Measurements from ENCODE around the gene SMIM38. TPM values are rescaled to one million over a fixed set of nuclear protein-coding genes. Genes with fewer than 3 reads are reported as not detected.

Gene SMIM38
- total RNA-seq, 1 donor: under 0.01 TPM

- H3K27me3 ChIP-seq (ENCODE audit: insufficient read depth, low read length): peaks cover 8% of the 10 kb centered on the region
- no peaks in the 10 kb centered on the region for H3K9me3 ChIP-seq (ENCODE audit: low read depth, low read length)
- no peaks in the 10 kb centered on the region for H4K20me1 ChIP-seq (ENCODE audit: insufficient read depth, low read length)
- H3K4me2 ChIP-seq (ENCODE audit: insufficient read depth, low read length): no peak overlapping the region
- H3K36me3 ChIP-seq (ENCODE audit: insufficient read depth, low read length): no peaks in the 10 kb centered on the region
- no peak overlapping the region for H2AFZ ChIP-seq (ENCODE audit: low read length)
- no peak overlapping the region for H3K4me3 ChIP-seq (ENCODE audit: insufficient read depth, low read length)
- no peak for DNase-seq (ENCODE audit: insufficient read length, low spot score, missing footprints)
- TF ChIP-seq CTCF (IDR thresholded peaks at IDR 0.05; ENCODE audit: extremely low read depth, low read depth, low read length): no peak
- H3K4me1 ChIP-seq (ENCODE audit: insufficient read depth, low read length): peaks cover 7% of the 10 kb centered on the region
- no peaks in the 10 kb centered on the region for H3K79me2 ChIP-seq (ENCODE audit: insufficient read depth, low read length)
- H3K27ac ChIP-seq (ENCODE audit: low read depth, low read length): no peak overlapping the region
These were observed 10.0 kb downstream of the SMIM38 start for GRCh38 chr11:69165775-69166174.

- peak; percentile 23 for TF ChIP-seq CTCF (IDR thresholded peaks at IDR 0.05; ENCODE audit: extremely low read depth, low read depth, low read length)
- no peaks in the 10 kb centered on the region for H4K20me1 ChIP-seq (ENCODE audit: insufficient read depth, low read length)
- no peak overlapping the region for H3K4me3 ChIP-seq (ENCODE audit: insufficient read depth, low read length)
- H3K36me3 ChIP-seq (ENCODE audit: insufficient read depth, low read length): no peaks in the 10 kb centered on the region
- H3K27ac ChIP-seq (ENCODE audit: low read depth, low read length): no peak overlapping the region
- H3K4me1 ChIP-seq (ENCODE audit: insufficient read depth, low read length): peaks cover 7% of the 10 kb centered on the region
- H3K27me3 ChIP-seq (ENCODE audit: insufficient read depth, low read length): peaks cover 8% of the 10 kb centered on the region
- no peaks in the 10 kb centered on the region for H3K9me3 ChIP-seq (ENCODE audit: low read depth, low read length)
- no peak overlapping the region for H2AFZ ChIP-seq (ENCODE audit: low read length)
- no peaks in the 10 kb centered on the region for H3K79me2 ChIP-seq (ENCODE audit: insufficient read depth, low read length)
- peak; percentile 98 for DNase-seq (ENCODE audit: insufficient read length, low spot score, missing footprints)
- peak overlapping the region; percentile 33 for H3K4me2 ChIP-seq (ENCODE audit: insufficient read depth, low read length)
These were observed 10.7 kb downstream of the SMIM38 start for GRCh38 chr11:69166218-69167115.

- H3K4me2 ChIP-seq (ENCODE audit: insufficient read depth, low read length): no peak overlapping the region
- H2AFZ ChIP-seq (ENCODE audit: low read length): no peak overlapping the region
- H3K36me3 ChIP-seq (ENCODE audit: insufficient read depth, low read length): no peaks in the 10 kb centered on the region
- peaks cover 7% of the 10 kb centered on the region for H3K4me1 ChIP-seq (ENCODE audit: insufficient read depth, low read length)
- H3K4me3 ChIP-seq (ENCODE audit: insufficient read depth, low read length): no peak overlapping the region
- TF ChIP-seq CTCF (IDR thresholded peaks at IDR 0.05; ENCODE audit: extremely low read depth, low read depth, low read length): no peak
- H4K20me1 ChIP-seq (ENCODE audit: insufficient read depth, low read length): no peaks in the 10 kb centered on the region
- DNase-seq (ENCODE audit: insufficient read length, low spot score, missing footprints): no peak
- H3K79me2 ChIP-seq (ENCODE audit: insufficient read depth, low read length): no peaks in the 10 kb centered on the region
- no peaks in the 10 kb centered on the region for H3K9me3 ChIP-seq (ENCODE audit: low read depth, low read length)
- no peak overlapping the region for H3K27ac ChIP-seq (ENCODE audit: low read depth, low read length)
- peaks cover 8% of the 10 kb centered on the region for H3K27me3 ChIP-seq (ENCODE audit: insufficient read depth, low read length)
These were observed 11.6 kb downstream of the SMIM38 start for GRCh38 chr11:69167130-69167915.
